ENCODE data around the gene ALG9. TPM values are rescaled to one million over a fixed set of nuclear protein-coding genes. Genes with fewer than 3 reads are reported as not detected.

Gene ALG9
- total and polyA plus RNA-seq, 8 donors: 15.7 to 37.0 (median 21.8) TPM

GRCh38 chr11:111797145-111797581 is 74.2 kb downstream of the ALG9 start:
- Histone ChIP-seq H3K9me3 (no peaks in the 10 kb centered on the region), H3K4me3 (no peak overlapping the region), H3K27ac (no peak overlapping the region), H3K27me3 (no peaks in the 10 kb centered on the region), H3K36me3 (no peaks in the 10 kb centered on the region), H3K4me1 (peaks cover 0 to 16% (median 15%) of the 10 kb centered on the region in 3 donors)
- TF ChIP-seq CTCF (IDR thresholded peaks at IDR 0.05): no peak
- intact Hi-C loops (cut with DNase I): no loop called here
- ATAC-seq (peak in 2 of 4 donors; percentile 5 to 17), DNase-seq (no peak), FAIRE-seq (no peak)
- 95 to 97% methylated on average over 2 of the region's 2 CpGs for WGBS, 2 donors

- H3K36me3 ChIP-seq: no peaks in the 10 kb centered on the region
- no peak for FAIRE-seq
- TF ChIP-seq CTCF (IDR thresholded peaks at IDR 0.05): no peak
- H3K4me1 ChIP-seq: peaks cover 0 to 16% (median 15%) of the 10 kb centered on the region in 3 donors
- no peak for DNase-seq
- ATAC-seq: no peak
- no peaks in the 10 kb centered on the region for H3K27me3 ChIP-seq
- no peak overlapping the region for H3K27ac ChIP-seq
- no peak overlapping the region for H3K4me3 ChIP-seq
- intact Hi-C loops (cut with DNase I): no loop called here
- 86 to 91% methylated on average over 3 of the region's 3 CpGs for WGBS, 2 donors
- H3K9me3 ChIP-seq: no peaks in the 10 kb centered on the region
Observed at GRCh38 chr11:111796696-111797095, 74.7 kb downstream of the ALG9 start.

GRCh38 chr11:111795334-111795985 is 75.9 kb downstream of the ALG9 start:
- ATAC-seq (peak in 2 of 4 donors; percentile 15 to 21), FAIRE-seq (no peak), DNase-seq (no peak)
- no peaks in the 10 kb centered on the region for H3K36me3 ChIP-seq
- no peak overlapping the region for H3K4me3 ChIP-seq
- H3K27me3 ChIP-seq: no peaks in the 10 kb centered on the region
- no peak for TF ChIP-seq CTCF (IDR thresholded peaks at IDR 0.05)
- H3K27ac ChIP-seq: no peak overlapping the region
- peaks cover 0 to 15% (median 8%) of the 10 kb centered on the region in 3 donors for H3K4me1 ChIP-seq
- no peaks in the 10 kb centered on the region for H3K9me3 ChIP-seq
- WGBS, 2 donors: 86 to 87% methylated on average over 7 of the region's 7 CpGs
- intact Hi-C loops (cut with DNase I): no loop called here

- H3K4me1 ChIP-seq: peaks cover 0 to 8% (median 0%) of the 10 kb centered on the region in 3 donors
- peak in 2 of 4 donors; percentile 30 to 31 for ATAC-seq
- FAIRE-seq: no peak
- H3K9me3 ChIP-seq: no peaks in the 10 kb centered on the region
- DNase-seq: no peak
- no peaks in the 10 kb centered on the region for H3K27me3 ChIP-seq
- intact Hi-C loops (cut with DNase I): no loop called here
- WGBS, 2 donors: 85 to 89% methylated on average over 5 of the region's 5 CpGs
- no peak overlapping the region for H3K4me3 ChIP-seq
- no peak for TF ChIP-seq CTCF (IDR thresholded peaks at IDR 0.05)
- no peaks in the 10 kb centered on the region for H3K36me3 ChIP-seq
- H3K27ac ChIP-seq: no peak overlapping the region
Observed at GRCh38 chr11:111793863-111794262, 77.5 kb downstream of the ALG9 start.

GRCh38 chr11:111792955-111793500 is 78.4 kb downstream of the ALG9 start:
- DNase-seq: no peak
- no peak for FAIRE-seq
- Histone ChIP-seq H3K9me3 (no peaks in the 10 kb centered on the region), H3K4me3 (no peak overlapping the region), H3K27ac (no peak overlapping the region), H3K27me3 (no peaks in the 10 kb centered on the region), H3K36me3 (no peaks in the 10 kb centered on the region), H3K4me1 (peaks cover 0 to 8% (median 0%) of the 10 kb centered on the region in 3 donors)
- ATAC-seq: no peak
- TF ChIP-seq CTCF (IDR thresholded peaks at IDR 0.05): no peak
- intact Hi-C loops (cut with DNase I): no loop called here
- 92 to 97% methylated on average over 6 of the region's 6 CpGs for WGBS, 2 donors
